Esophagus muscularis mucosa (tissue), 4 donors: Measurements from ENCODE around the gene ZRANB3. TPM values are rescaled to one million over a fixed set of nuclear protein-coding genes. Genes with fewer than 3 reads are reported as not detected.

ENCODE experiments used
- DNase-seq: peaks from one replicate; pipeline ENCODE4 v3.0.0-alpha.2; 2017; ENCODE audit errors: extremely low spot score
- H3K27ac ChIP-seq, 4 donors: fragments of 200-600 bp; sonication (generic); replicated peaks in 1 of 4; 1 replicate in 3 of 4; 2 replicates in 1 of 4; pipeline ENCODE4 v1.5.1; 2016 to 2019; ENCODE audit warnings: mild to moderate bottlenecking in 1 of 4
- H3K27me3 ChIP-seq, 4 donors: fragments of 200-600 bp; sonication (generic); one replicate each; pipeline versions ENCODE4 v1.5.1 to v1.6.0; 2016 to 2019
- H3K36me3 ChIP-seq, 4 donors: fragments of 200-600 bp; sonication (generic); one replicate each; pipeline ENCODE4 v1.5.1; 2016 to 2019
- H3K4me1 ChIP-seq, 4 donors: fragments of 200-600 bp; sonication (generic); one replicate each; pipeline ENCODE4 v1.5.1; 2016 to 2019
- H3K4me3 ChIP-seq, 4 donors: fragments of 200-600 bp; sonication (generic); 1 replicate in 2 of 4; 2 replicates in 2 of 4; pipeline ENCODE4 v1.5.1; 2016 to 2019; ENCODE audit warnings: mild to moderate bottlenecking in 4 of 4, moderate library complexity in 1 of 4
- H3K9me3 ChIP-seq, 4 donors: fragments of 200-600 bp; sonication (generic); 1 replicate in 3 of 4; 2 replicates in 1 of 4; pipeline ENCODE4 v1.5.1; 2016 to 2019
- EP300 ChIP-seq: sonication (generic); formaldehyde crosslinking; IDR thresholded peaks from one replicate; pipeline ENCODE4 v1.6.1; 2017; ENCODE audit warnings: antibody characterized with exemption
- POLR2A ChIP-seq: fragments of 450-650 bp; IDR thresholded peaks from one replicate; pipeline ENCODE4 v1.6.1; 2017; ENCODE audit warnings: antibody characterized with exemption, moderate library complexity, mild to moderate bottlenecking, low read depth
- POLR2AphosphoS5 ChIP-seq, 2 donors: sonication (generic); formaldehyde crosslinking; IDR thresholded peaks; one replicate each; pipeline ENCODE4 v1.6.1; 2017; ENCODE audit warnings: antibody characterized with exemption in 2 of 2
- WGBS: methylation state at CpG from one replicate; pipeline ENCODE4 v1.1.5; 2018; 5-methylcytosine and 5-hydroxymethylcytosine counted together
- intact Hi-C: fragments of 100-400 bp; cut with DNase I; formaldehyde crosslinking; loops from one replicate; pipeline ENCODE4 v1.15.1; 2023
- total RNA-seq, 4 donors: library from RNA; depleted of rRNA; stranded (reverse); fragments of >200 nt; gene quantifications; one replicate each; pipeline versions ENCODE4 v1.1.0 to v1.2.1, GENCODE V29; 2016
- TF ChIP-seq, protein P1 (sequence below), 3 experiments: fragments of 200-600 bp in 2 of 3; fragments of 450-650 bp in 1 of 3; sonication (generic) in 2 of 3; IDR thresholded peaks; one replicate each; pipeline ENCODE4 v1.5.1; 2017 to 2019; ENCODE audit warnings: antibody characterized with exemption in 3 of 3, mild to moderate bottlenecking in 2 of 3, moderate library complexity in 1 of 3

The ZRANB3 gene
- total RNA-seq, 4 donors from 2014 or later: 1.8 to 4.6 (median 2.9) TPM

DNA sequence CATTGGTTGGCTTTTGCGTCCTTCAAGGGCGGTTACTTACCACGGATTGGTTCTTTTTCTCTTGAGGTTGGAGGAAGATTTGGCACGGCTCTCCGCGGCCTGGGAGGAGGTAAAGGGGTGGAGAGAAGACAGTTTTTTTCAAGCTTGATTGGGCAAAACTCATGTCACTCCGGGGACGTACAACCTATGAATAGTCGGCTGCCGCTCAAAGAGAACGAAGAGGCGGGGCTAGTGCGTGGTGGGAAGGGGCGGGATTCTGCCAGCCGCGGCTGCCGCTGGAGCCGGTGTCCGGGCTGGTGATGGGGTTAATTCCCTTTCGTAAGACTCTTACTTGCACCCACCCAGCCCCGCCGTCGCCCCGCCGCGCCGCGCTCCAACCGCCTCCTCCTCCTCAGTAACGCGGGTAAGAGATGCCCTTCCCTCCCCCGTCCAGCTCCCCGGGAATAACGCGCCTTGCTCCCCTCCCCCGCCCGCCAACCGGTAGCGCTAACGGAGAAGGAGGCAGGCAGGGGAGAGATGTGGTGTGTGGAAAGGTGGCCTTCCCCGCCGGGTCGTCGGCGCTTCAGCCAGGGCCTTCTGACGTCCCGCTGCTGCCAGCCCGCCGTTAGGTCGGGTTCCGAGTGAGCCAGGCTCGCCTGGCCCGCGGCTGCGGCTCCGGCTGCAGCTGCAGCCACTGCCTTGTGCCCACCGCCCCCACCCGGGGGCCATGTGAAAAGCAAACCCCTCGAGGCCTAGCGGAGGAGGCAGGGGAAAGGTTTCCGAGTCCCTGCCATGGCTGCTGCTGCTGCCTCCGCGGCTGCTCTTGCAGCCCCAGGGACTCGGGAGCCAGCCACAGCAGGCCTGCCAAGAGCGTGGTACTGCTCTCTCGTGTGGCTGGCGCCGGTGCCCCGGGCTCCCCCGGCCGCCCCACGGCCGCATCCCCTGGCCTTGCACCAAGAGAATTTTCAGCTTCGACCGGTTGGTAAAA, 496 bp upstream of the ZRANB3 start, which contains the start of gene R3HDM1:
Gene R3HDM1, plus strand, starts transcription at position 254 of the 967 bp plus-strand sequence. CDS start 73,362 bp downstream, outside the sequence.
- no peak for TF ChIP-seq POLR2A
- TF ChIP-seq POLR2AphosphoS5 (IDR thresholded peaks at IDR 0.05): peak; percentile 3 to 53
- Histone ChIP-seq H3K27ac (peak within 1 kb of the TSS; percentile 89 to 93 (median 90)), H3K36me3 (no peaks in the 10 kb centered on the region), H3K4me3 (peak within 1 kb of the TSS; percentile 89 to 94 (median 90)), H3K4me1 (peaks cover 6 to 30% (median 22%) of the 10 kb centered on the region in 4 donors), H3K27me3 (no peaks in the 10 kb centered on the region), H3K9me3 (no peaks in the 10 kb centered on the region)
- DNase-seq: peak; percentile 100
- intact Hi-C loops: loop anchor here (5.0 kb wide), 2 partner anchors 211 to 614 kb away; partner anchors contain the start of genes CCNT2 and UBXN4
- WGBS: under 1% methylated on average over 60 of the region's 75 CpGs

DNA sequence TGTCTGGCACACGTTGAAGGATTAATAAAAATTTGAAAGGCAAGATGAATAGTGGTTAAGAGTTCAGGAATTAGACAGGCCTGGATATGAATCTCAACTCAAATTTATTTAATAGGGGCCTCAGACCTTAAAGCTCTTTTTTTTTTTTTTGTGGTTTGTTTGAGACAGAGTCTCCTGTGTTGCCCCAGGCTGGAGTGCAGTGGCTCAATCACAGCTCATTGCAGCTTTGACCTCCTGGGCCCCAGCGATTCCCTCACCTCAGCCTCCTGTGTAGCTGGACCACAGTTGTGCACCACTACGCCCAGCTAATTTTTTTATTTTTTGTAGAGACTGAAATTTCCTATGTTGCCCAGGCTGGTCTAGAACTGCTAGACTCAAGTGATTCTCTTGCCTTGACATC, 3.0 kb downstream of the ZRANB3 start:
- TF ChIP-seq EP300 (no peak), POLR2AphosphoS5 (IDR thresholded peaks at IDR 0.05) (no peak), POLR2A (no peak)
- TF ChIP-seq, protein P1, sequence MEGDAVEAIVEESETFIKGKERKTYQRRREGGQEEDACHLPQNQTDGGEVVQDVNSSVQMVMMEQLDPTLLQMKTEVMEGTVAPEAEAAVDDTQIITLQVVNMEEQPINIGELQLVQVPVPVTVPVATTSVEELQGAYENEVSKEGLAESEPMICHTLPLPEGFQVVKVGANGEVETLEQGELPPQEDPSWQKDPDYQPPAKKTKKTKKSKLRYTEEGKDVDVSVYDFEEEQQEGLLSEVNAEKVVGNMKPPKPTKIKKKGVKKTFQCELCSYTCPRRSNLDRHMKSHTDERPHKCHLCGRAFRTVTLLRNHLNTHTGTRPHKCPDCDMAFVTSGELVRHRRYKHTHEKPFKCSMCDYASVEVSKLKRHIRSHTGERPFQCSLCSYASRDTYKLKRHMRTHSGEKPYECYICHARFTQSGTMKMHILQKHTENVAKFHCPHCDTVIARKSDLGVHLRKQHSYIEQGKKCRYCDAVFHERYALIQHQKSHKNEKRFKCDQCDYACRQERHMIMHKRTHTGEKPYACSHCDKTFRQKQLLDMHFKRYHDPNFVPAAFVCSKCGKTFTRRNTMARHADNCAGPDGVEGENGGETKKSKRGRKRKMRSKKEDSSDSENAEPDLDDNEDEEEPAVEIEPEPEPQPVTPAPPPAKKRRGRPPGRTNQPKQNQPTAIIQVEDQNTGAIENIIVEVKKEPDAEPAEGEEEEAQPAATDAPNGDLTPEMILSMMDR (IDR thresholded peaks at IDR 0.05): no peak
- WGBS: 85% methylated on average over 3 of the region's 3 CpGs

DNA sequence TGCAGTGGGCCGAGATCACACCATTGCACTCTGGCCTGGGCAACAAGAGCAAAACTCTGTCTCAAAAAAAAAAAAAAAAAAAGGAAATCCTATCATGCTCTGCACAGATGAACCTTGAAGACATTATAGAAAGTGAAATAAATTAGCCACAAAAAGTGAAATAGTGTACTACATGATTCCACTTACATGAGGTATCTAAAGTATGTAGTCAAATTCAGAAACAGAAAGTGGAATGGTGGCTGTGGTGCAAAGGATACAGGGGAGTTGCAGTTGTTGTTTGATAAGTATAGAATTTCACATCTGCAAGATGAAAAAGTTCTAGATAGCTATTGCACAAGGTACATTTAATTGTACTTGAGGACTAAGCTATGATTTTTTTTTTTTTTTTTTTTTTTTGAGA, 5.2 kb downstream of the ZRANB3 start:
- H3K9me3 ChIP-seq: no peaks in the 10 kb centered on the region
- 100% methylated on average over 1 of the region's 1 CpG for WGBS

More for the DNA sequence above, 3.0 kb downstream of the ZRANB3 start:
- Histone ChIP-seq H3K27ac (no peak overlapping the region), H3K4me1 (peaks cover 5 to 21% (median 17%) of the 10 kb centered on the region in 4 donors), H3K27me3 (no peaks in the 10 kb centered on the region), H3K9me3 (no peaks in the 10 kb centered on the region), H3K4me3 (no peak overlapping the region), H3K36me3 (no peaks in the 10 kb centered on the region)
- intact Hi-C loops: no loop called here
- no peak for DNase-seq

DNA sequence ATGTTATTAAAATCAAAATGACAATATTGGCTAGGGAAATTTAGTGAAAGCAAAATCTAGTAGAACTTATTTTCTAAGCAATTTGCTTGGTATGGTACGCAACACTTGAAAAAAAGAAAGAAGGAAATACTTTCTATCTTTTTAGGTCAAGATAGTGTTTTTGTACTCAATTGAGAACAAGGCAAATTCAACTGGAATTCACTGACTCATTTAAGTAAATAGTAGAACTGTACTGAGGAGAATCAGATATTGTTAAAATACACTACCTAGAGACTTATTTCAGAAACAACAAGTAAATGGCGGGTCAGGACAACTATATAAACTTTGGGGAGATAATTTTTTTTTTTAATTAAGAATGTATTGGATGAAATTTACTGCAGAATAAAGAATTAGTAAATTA, 18.9 kb downstream of the ZRANB3 start:
- Histone ChIP-seq H3K27ac (no peak overlapping the region), H3K27me3 (no peaks in the 10 kb centered on the region), H3K4me1 (no peaks in the 10 kb centered on the region), H3K36me3 (no peaks in the 10 kb centered on the region), H3K4me3 (no peak overlapping the region), H3K9me3 (peaks cover 0 to 24% (median 9%) of the 10 kb centered on the region in 4 donors)
- 99% methylated on average over 2 of the region's 2 CpGs for WGBS
- intact Hi-C loops: no loop called here
- DNase-seq: no peak
- TF ChIP-seq, protein P1 (IDR thresholded peaks at IDR 0.05): no peak
- no peak for TF ChIP-seq POLR2AphosphoS5 (IDR thresholded peaks at IDR 0.05)
- no peak for TF ChIP-seq EP300
- TF ChIP-seq POLR2A: no peak

More for the DNA sequence above, 5.2 kb downstream of the ZRANB3 start:
- Histone ChIP-seq H3K27me3 (no peaks in the 10 kb centered on the region), H3K36me3 (no peaks in the 10 kb centered on the region), H3K27ac (no peak overlapping the region), H3K4me1 (peaks cover 0 to 9% (median 6%) of the 10 kb centered on the region in 4 donors), H3K4me3 (no peak overlapping the region)
- TF ChIP-seq POLR2A: no peak
- no peak for TF ChIP-seq EP300
- no peak for TF ChIP-seq POLR2AphosphoS5 (IDR thresholded peaks at IDR 0.05)
- TF ChIP-seq, protein P1 (IDR thresholded peaks at IDR 0.05): no peak
- intact Hi-C loops: no loop called here
- DNase-seq: no peak

DNA sequence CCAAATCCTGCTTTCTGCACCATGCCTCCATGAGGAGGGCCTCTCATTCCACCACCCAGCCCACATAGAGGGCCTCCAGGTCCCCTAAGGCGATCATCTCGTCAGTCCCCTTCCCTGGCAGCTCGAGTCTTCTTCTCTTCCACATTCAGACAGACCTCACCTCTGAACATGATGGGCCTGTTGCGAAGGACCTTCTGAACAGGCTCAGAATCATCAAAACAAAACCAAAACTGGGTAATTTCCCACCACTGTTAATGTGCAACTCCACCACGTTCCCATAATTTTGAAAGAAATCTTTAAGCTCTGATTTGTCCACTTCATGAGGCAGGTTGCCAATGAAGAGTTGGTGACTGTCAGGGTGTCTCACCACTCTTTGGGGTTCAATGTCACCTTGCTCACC, 20.4 kb downstream of the ZRANB3 start:
- TF ChIP-seq POLR2A (no peak), EP300 (no peak), POLR2AphosphoS5 (IDR thresholded peaks at IDR 0.05) (no peak)
- TF ChIP-seq, protein P1 (IDR thresholded peaks at IDR 0.05): no peak
- no peak overlapping the region for H3K4me3 ChIP-seq
- no peak overlapping the region for H3K27ac ChIP-seq
- intact Hi-C loops: no loop called here
- no peaks in the 10 kb centered on the region for H3K27me3 ChIP-seq
- peaks cover 0 to 24% (median 9%) of the 10 kb centered on the region in 4 donors for H3K9me3 ChIP-seq
- no peaks in the 10 kb centered on the region for H3K4me1 ChIP-seq
- WGBS: 96% methylated on average over 5 of the region's 5 CpGs
- DNase-seq: no peak
- no peaks in the 10 kb centered on the region for H3K36me3 ChIP-seq
